Keratinocyte (primary cell): ENCODE measurements around the gene GGA1. TPM values are rescaled to one million over a fixed set of nuclear protein-coding genes. Genes with fewer than 3 reads are reported as not detected.

Source experiments
- DNase-seq: peaks from one replicate; pipeline ENCODE4 v3.0.0-alpha.2; 2011; ENCODE audit warnings: low read depth, missing footprints, low spot score
- FAIRE-seq: peaks from 2 replicates; lab custom pipeline; 2011; peaks lifted over from hg19 to GRCh38; lab: Jason Lieb, UNC
- H2AFZ ChIP-seq: 2 replicates; pipeline ENCODE4 v1.6.0; 2012; ENCODE audit warnings: low read length, control low read depth, inconsistent platforms; ENCODE audit not compliant: control insufficient read depth
- H3K27ac ChIP-seq: 2 replicates; pipeline ENCODE4 v1.5.1; 2011; ENCODE audit warnings: low read length; ENCODE audit not compliant: control insufficient read depth, insufficient read depth
- H3K27me3 ChIP-seq: 3 replicates; pipeline ENCODE4 v1.6.0; 2011; ENCODE audit warnings: low read length; ENCODE audit not compliant: control insufficient read depth, insufficient read depth; ENCODE audit errors: extremely low read depth
- H3K36me3 ChIP-seq, 2 experiments: 2 replicates in 1 of 2; 3 replicates in 1 of 2; pipeline ENCODE4 v1.5.1; 2011; ENCODE audit warnings: low read length in 2 of 2, mild to moderate bottlenecking in 1 of 2; ENCODE audit not compliant: control insufficient read depth in 2 of 2, insufficient read depth in 2 of 2; ENCODE audit errors: extremely low read depth in 1 of 2
- H3K4me1 ChIP-seq: 3 replicates; pipeline ENCODE4 v1.5.1; 2011; ENCODE audit warnings: low read length; ENCODE audit not compliant: control insufficient read depth, insufficient read depth; ENCODE audit errors: extremely low read depth
- H3K4me2 ChIP-seq: 3 replicates; pipeline ENCODE4 v1.6.0; 2011; ENCODE audit warnings: low read depth, low read length; ENCODE audit not compliant: control insufficient read depth, insufficient read depth; ENCODE audit errors: extremely low read depth
- H3K4me3 ChIP-seq, 3 experiments: fragments of 200-600 bp in 1 of 3; sonication (generic) in 1 of 3; 2 replicates in 2 of 3; 3 replicates in 1 of 3; pipeline ENCODE4 v1.5.1; 2011 to 2016; ENCODE audit warnings: low read length in 3 of 3, mild to moderate bottlenecking in 3 of 3, control low read depth in 2 of 3, inconsistent platforms in 1 of 3, low read depth in 1 of 3, mixed read lengths in 1 of 3, mixed run types in 1 of 3, moderate library complexity in 1 of 3; ENCODE audit not compliant: control insufficient read depth in 2 of 3, insufficient read depth in 2 of 3; ENCODE audit errors: extremely low read depth in 1 of 3
- H3K79me2 ChIP-seq: 2 replicates; pipeline ENCODE4 v1.6.0; 2012; ENCODE audit warnings: low read length; ENCODE audit not compliant: control insufficient read depth, insufficient read depth
- H3K9ac ChIP-seq: 3 replicates; pipeline ENCODE4 v1.6.0; 2011; ENCODE audit warnings: low read length; ENCODE audit not compliant: control insufficient read depth, insufficient read depth; ENCODE audit errors: extremely low read depth
- H3K9me1 ChIP-seq: 3 replicates; pipeline ENCODE4 v1.6.0; 2011; ENCODE audit warnings: low read length; ENCODE audit not compliant: control insufficient read depth, insufficient read depth; ENCODE audit errors: extremely low read depth
- H3K9me3 ChIP-seq: 2 replicates; pipeline ENCODE4 v1.5.1; 2012; ENCODE audit warnings: low read depth, low read length; ENCODE audit not compliant: control insufficient read depth
- H4K20me1 ChIP-seq: 3 replicates; pipeline ENCODE4 v1.6.0; 2011; ENCODE audit warnings: low read length; ENCODE audit not compliant: control insufficient read depth, insufficient read depth; ENCODE audit errors: extremely low read depth
- CTCF ChIP-seq, 3 experiments: IDR thresholded peaks in 1 of 3; conservative IDR thresholded peaks in 1 of 3; optimal IDR thresholded peaks in 1 of 3; 2 replicates in 2 of 3; 3 replicates in 1 of 3; pipeline versions ENCODE3 to v1.5.1; 2011; ENCODE audit warnings: low read length in 3 of 3, mild to moderate bottlenecking in 3 of 3, moderate library complexity in 2 of 3, control low read depth in 1 of 3, inconsistent platforms in 1 of 3; ENCODE audit not compliant: insufficient read depth in 2 of 3; ENCODE audit errors: extremely low read depth in 1 of 3
- EZH2 ChIP-seq: IDR thresholded peaks from one replicate; pipeline ENCODE4 v1.6.1; 2012; ENCODE audit warnings: inconsistent platforms, mild to moderate bottlenecking, low read length, moderate library complexity
- dilution Hi-C: fragments of 300-500 bp; cut with MboI; formaldehyde crosslinking; loops from one replicate; pipeline ENCODE4 v1.7.0; 2020; ENCODE audit warnings: low sequenced_read_pairs; ENCODE audit not compliant: extremely low pct_ligation_motif_present
- polyA plus RNA-seq, 5 experiments: library from polyadenylated mRNA; depleted of rRNA in 3 of 5; stranded (reverse) in 3 of 5; stranded (forward) in 1 of 5; unstranded in 1 of 5; fragments of >200 nt; gene quantifications; 1 replicate in 1 of 5; 2 replicates in 3 of 5; 3 replicates in 1 of 5; pipeline versions ENCODE4 v1.2.1 to v1.2.3, GENCODE V29; 2011 to 2012; ENCODE audit warnings: missing spikeins in 2 of 5, low read depth in 1 of 5, low replicate concordance in 1 of 5

The GGA1 gene
- polyA plus RNA-seq, 1 donor (not counting 4 experiments of a cell fraction or from before 2014, with no cell fraction given), result 29.2 TPM

GRCh38 chr22:37623075-37624016, 14.7 kb downstream of the GGA1 start:
- no peak for DNase-seq
- Histone ChIP-seq H4K20me1 (no peaks in the 10 kb centered on the region), H2AFZ (no peak overlapping the region), H3K27ac (no peak overlapping the region), H3K4me1 (peaks cover 7% of the 10 kb centered on the region), H3K9me3 (no peaks in the 10 kb centered on the region), H3K27me3 (no peaks in the 10 kb centered on the region), H3K9ac (no peak overlapping the region), H3K9me1 (no peaks in the 10 kb centered on the region), H3K4me2 (no peak overlapping the region), H3K36me3 (peaks cover 25 to 31% of the 10 kb centered on the region in 2 experiments), H3K79me2 (no peaks in the 10 kb centered on the region), H3K4me3 (no peak overlapping the region)
- no peak for TF ChIP-seq EZH2
- peak; percentile 49 to 82 (median 75) for TF ChIP-seq CTCF (optimal IDR thresholded peaks at IDR 0.05 in 1 of 3, IDR thresholded peaks at IDR 0.05 in 1 of 3, conservative IDR thresholded peaks at IDR 0.05 in 1 of 3; ENCODE audit: extremely low read depth in 1 of 3, insufficient read depth in 2 of 3, low read length in 3 of 3)
- dilution Hi-C loops, result no loop called here
- no peak for FAIRE-seq

DNA sequence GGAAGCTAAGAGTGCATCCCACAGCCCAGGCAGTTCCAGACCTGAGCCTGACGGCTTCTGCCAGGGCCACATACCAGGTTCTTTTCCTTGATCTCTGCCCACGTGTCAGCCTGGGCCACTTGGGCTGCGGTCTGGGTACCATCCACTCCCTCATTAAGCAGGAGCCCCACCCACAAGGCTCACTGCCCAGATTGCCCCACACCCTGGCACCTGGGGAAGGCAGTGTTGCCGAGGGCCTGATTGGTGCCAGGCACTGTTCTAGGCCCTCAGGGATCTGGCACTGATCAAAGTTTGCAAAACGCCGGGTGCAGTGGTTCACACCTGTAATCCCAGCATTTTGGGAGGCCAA, 15.4 kb downstream of the GGA1 start:
- no peak for TF ChIP-seq EZH2
- no peak for TF ChIP-seq CTCF (optimal IDR thresholded peaks at IDR 0.05 in 1 of 3, IDR thresholded peaks at IDR 0.05 in 1 of 3, conservative IDR thresholded peaks at IDR 0.05 in 1 of 3; ENCODE audit: extremely low read depth in 1 of 3, insufficient read depth in 2 of 3, low read length in 3 of 3)
- dilution Hi-C loops, result no loop called here
- Histone ChIP-seq H3K36me3 (peaks cover 26 to 31% of the 10 kb centered on the region in 2 experiments), H2AFZ (no peak overlapping the region), H3K79me2 (no peaks in the 10 kb centered on the region), H4K20me1 (no peaks in the 10 kb centered on the region), H3K9me1 (no peaks in the 10 kb centered on the region), H3K4me3 (no peak overlapping the region), H3K27ac (no peak overlapping the region), H3K9me3 (no peaks in the 10 kb centered on the region), H3K27me3 (no peaks in the 10 kb centered on the region), H3K4me2 (no peak overlapping the region), H3K4me1 (peaks cover 7% of the 10 kb centered on the region), H3K9ac (no peak overlapping the region)
- FAIRE-seq (no peak), DNase-seq (no peak)
